HG02759 (cell line): ENCODE data around the gene PAK3.

Experiments used
- ATAC-seq: cut with Tn5 transposase; IDR thresholded peaks from one replicate; pipeline ENCODE4 v1.9.1; 2021; ENCODE audit warnings: mild to moderate bottlenecking, moderate library complexity; ENCODE audit not compliant: unreplicated experiment

The PAK3 gene

GRCh38 chrX:111257733-111258132 lies 161.7 kb downstream of the PAK3 start:
- ATAC-seq, result no peak

DNA sequence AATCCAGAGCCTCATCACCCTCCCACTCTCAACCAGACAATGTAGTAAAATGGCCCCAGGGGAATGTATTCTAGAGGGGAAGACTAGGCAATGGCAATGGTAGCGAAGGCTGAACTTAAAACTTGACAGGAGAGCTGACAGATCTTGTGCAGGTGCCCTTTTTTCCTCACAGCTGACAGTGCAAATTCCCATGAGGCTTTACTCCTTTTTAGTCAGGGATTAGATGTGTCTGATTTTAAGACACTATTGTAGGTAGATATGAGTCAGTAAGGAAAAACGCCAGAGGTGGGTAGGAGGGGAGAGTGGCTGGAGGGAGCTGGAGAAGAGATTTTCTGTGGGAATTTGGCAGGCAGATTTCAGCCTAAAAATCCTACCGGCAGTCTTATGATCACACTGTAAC lies 163.6 kb downstream of the PAK3 start:
- ATAC-seq, result no peak

GRCh38 chrX:111260451-111260850 lies 164.5 kb downstream of the PAK3 start:
- ATAC-seq, result no peak

GRCh38 chrX:111262086-111262485 lies 166.1 kb downstream of the PAK3 start:
- no peak for ATAC-seq

DNA sequence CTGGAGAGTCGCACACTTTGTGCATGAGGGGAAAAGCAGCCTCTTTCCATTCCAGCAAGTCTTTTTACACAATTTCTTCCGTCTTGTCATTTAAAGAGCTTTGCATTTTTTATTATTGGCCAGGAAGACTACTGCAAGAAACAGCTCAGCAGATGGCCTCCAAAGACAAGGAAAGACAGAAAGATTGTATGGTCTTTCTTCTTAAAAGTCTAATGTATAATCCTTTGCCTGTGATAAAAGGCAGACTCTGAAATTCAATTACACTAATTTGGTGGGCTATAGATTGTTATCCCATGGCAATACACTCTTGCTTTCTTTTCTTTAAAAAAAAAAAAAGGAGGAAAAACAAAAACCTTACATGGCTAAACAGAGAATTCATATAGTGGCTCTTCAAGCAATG lies 168.4 kb downstream of the PAK3 start:
- ATAC-seq, result no peak

DNA sequence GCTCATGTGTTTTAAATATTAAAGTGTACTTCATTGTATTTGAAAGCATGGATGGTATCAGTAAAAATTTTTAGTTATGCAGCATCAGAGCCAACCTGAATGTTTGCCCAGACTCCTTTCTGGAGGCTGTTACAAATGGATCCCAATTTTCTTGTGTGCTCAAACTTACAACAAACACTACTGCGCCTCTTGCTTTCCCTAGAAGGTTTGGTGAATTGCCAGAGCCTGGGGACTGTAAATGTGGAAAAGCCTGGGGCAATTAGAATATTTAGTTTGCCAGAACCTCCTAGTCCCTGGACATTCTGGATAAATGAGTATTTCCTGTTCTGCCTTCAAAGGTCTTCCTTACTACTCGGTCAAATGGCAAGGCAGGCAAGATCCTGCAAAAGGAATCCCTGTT lies 169.5 kb downstream of the PAK3 start:
- no peak for ATAC-seq

GRCh38 chrX:111268506-111268905 lies 172.5 kb downstream of the PAK3 start:
- ATAC-seq, result no peak

DNA sequence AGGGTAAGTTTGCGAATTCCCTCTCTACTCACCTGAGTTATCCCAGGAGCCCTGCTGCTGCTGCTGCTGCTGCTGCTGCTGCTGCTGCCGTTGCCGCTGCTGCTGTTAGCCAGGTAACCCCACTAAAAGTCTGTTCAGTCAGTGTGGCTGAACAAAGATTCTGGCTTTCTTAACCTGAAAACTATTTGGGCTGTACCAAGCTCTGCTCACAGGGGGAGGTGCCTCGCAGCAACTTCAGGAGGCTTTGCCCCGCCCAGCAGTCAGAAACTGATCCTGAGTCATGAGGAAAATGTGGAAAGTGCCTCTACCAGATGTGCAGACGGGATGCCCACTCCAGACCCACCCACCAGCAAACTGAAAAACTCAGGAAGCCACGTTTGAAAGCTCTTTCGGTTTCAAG lies 174.3 kb downstream of the PAK3 start, which contains the start of gene CAPN6:
TSS of gene CAPN6 (minus strand) at position 145 of the 400 bp plus-strand sequence. CDS start 6,547 bp downstream, outside the sequence.
- no peak for ATAC-seq
